NK-92 treated with Interleukin-12 subunit alpha and Interleukin-12 subunit beta, amount 100 ng/mL, for 24 hours (cell line): Measurements from ENCODE around the gene CARD16.
"Not testable (repeated sequence)": the region's sequence is repeated elsewhere in the genome, so short reads cannot be mapped to it uniquely, and the experiment has no call there.

Experiments used
- DNase-seq: peaks from one replicate; lab custom pipeline; 2025; lab: John Stamatoyannopoulos, UW

Gene CARD16

GRCh38 chr11:105044557-105045524, at the start of gene CARD16:
Gene CARD16, minus strand, starts transcription at chr11:105045335. Its CDS starts 38 bp downstream, at chr11:105045297.
- not testable (repeated sequence) for DNase-seq

- no peak for DNase-seq
Measured at GRCh38 chr11:105092256-105093239, 47.4 kb upstream of the CARD16 start.

GRCh38 chr11:105081412-105082150, 36.4 kb upstream of the CARD16 start:
- no peak for DNase-seq

GRCh38 chr11:105080171-105080906, 35.2 kb upstream of the CARD16 start:
- DNase-seq = not testable (repeated sequence)

GRCh38 chr11:105078283-105078682, 33.1 kb upstream of the CARD16 start:
- DNase-seq = no peak

- DNase-seq = not testable (repeated sequence)
Measured at GRCh38 chr11:105077141-105077790, 32.1 kb upstream of the CARD16 start.

GRCh38 chr11:105074166-105074530, 29.0 kb upstream of the CARD16 start:
- no peak for DNase-seq

- DNase-seq = no peak
Measured at GRCh38 chr11:105073456-105074165, 28.5 kb upstream of the CARD16 start.

- not testable (repeated sequence) for DNase-seq
Measured at GRCh38 chr11:105072080-105072479, 26.9 kb upstream of the CARD16 start.

- no peak for DNase-seq
Measured at GRCh38 chr11:105071089-105071732, 26.1 kb upstream of the CARD16 start.

GRCh38 chr11:105070306-105070705, 25.2 kb upstream of the CARD16 start:
- DNase-seq = no peak

- DNase-seq = not testable (repeated sequence)
Measured at GRCh38 chr11:105069749-105070148, 24.6 kb upstream of the CARD16 start.

GRCh38 chr11:105063245-105063941, 18.3 kb upstream of the CARD16 start:
- DNase-seq = not testable (repeated sequence)

GRCh38 chr11:105057432-105057831, 12.3 kb upstream of the CARD16 start:
- no peak for DNase-seq

- DNase-seq = no peak
Measured at GRCh38 chr11:105056446-105056845, 11.3 kb upstream of the CARD16 start.

- no peak for DNase-seq
Measured at GRCh38 chr11:105054723-105055493, 9.8 kb upstream of the CARD16 start.

- DNase-seq = no peak
Measured at GRCh38 chr11:105052487-105052886, 7.4 kb upstream of the CARD16 start.

GRCh38 chr11:105051559-105051958, 6.4 kb upstream of the CARD16 start:
- no peak for DNase-seq
